Stimulated activated CD8-positive, alpha-beta memory T cell treated with anti-CD3 and anti-CD28 coated beads, Interleukin-7, amount 100 ng/mL, for 48 hours (primary cell): ENCODE measurements around the gene PRKCA.
"Not testable (repeated sequence)": the region's sequence is repeated elsewhere in the genome, so short reads cannot be mapped to it uniquely, and the experiment has no call there.

Experiments
- DNase-seq, 2 donors: peaks; one replicate each; pipeline ENCODE4 v3.0.0-alpha.2; 2020; ENCODE audit warnings: low read depth in 1 of 2; ENCODE audit errors: extremely low read depth in 1 of 2

Gene PRKCA

GRCh38 chr17:66451188-66452149 is 149.1 kb downstream of the PRKCA start:
- DNase-seq, result no peak

DNA sequence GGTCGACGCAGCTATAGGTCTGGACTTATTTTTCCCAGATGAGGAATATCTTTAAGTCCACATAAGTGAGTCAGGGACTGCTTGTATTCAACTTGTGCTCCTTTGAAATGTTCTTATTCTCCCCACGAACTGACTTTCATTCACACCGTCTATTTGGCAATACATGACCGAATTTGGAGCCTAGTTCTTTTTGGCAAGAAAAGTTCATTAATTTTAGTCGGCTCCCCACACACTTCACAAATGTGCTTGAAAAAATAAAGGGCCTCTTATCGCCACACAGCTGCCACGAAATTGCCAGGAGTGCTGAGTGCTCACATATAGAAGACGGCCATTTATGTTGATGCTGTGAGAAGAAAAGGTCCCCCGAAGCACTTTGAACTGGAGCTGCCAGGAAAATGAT is 152.6 kb downstream of the PRKCA start:
- DNase-seq, result no peak

DNA sequence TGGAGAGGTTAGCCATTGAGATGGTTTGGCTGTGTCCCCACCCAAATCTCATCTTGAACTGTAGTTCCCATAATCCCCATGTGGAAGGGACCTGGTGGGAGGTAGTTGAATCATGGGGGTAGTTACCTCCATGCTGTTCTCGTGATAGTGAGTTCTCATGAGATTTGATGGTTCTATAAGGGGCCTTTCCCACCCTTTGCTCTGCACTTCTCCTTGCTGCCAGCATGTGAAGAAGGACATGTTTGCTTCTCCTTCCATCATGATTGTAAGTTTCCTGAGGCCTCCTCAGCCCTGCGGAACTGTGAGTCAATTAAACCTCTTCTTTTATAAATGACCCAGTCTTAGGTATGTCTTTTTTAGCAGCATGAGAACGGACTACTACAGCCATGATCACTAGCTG is 155.1 kb downstream of the PRKCA start:
- not testable (repeated sequence) for DNase-seq

- no peak for DNase-seq
Measured at GRCh38 chr17:66458782-66459181, 156.4 kb downstream of the PRKCA start.

GRCh38 chr17:66459811-66460270 is 157.4 kb downstream of the PRKCA start:
- DNase-seq, result no peak

GRCh38 chr17:66460558-66460957 is 158.1 kb downstream of the PRKCA start:
- no peak for DNase-seq

DNA sequence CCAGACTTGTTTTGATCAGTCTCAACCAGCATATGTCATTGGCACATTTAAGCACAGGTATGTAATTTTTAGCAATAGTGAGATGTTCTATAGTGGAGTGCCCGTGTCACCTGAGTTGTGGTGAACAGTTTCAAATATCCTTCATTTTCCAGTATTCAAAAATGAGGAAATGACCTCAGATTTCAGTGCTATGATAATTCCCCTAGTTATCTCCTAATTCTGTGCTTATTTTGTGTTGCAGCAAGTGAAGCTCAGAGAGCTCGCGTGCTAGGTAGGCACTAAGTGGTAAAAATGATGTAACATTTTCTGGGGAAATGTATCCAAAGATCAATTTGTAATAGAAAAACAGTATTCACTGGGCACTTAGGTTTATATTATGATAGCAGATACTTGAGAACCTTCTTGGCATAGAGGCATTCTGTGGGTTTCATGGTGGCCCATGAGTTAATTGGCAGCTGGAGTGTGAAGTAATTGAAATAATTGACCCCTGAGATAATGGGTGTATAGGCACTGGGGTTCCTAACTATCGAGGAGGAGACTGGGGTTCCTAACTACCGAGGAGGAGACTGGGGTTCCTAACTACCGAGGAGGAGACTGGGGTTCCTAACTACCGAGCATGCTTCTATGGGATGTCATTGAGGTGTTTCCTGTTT is 159.1 kb downstream of the PRKCA start:
- no peak for DNase-seq

DNA sequence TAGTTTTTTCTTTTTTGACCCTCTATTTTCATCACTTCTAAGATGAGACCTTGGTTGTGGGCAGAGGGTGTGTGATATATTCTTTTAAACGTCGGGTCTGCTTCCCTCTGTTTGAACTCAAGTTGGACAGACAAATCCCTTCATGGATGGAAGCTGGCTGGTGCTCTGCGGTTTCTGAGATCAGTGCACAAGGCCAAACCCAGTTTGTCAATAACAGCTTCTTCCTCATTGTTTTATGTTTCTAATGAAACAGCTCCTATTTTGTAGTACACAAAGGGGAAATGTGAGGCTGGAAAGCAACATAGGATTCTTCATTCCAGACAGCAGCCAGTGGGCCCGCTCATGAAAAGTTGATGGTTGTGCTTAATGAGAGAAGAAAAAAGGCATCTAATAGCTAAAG is 159.6 kb downstream of the PRKCA start:
- no peak for DNase-seq

DNA sequence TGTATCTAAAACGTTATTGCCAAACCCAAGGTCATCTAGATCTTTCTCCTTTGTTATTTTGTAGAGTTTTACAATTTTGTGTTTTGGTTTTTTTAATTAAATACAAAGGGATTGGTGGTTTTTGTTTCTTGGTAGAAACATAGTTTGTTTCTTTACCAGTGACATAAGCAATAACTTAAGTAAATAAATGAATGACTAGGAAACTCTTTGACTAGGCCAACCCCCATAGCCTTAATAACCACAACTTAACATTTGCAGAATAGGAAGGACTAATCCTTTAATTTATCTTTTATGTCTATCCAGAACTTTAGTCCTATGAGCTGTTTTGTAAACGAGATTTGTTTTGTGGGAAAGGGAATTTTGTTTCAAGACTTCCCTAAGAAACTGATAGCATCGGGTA is 162.5 kb downstream of the PRKCA start:
- no peak for DNase-seq

GRCh38 chr17:66465701-66466100 is 163.3 kb downstream of the PRKCA start:
- no peak for DNase-seq

DNA sequence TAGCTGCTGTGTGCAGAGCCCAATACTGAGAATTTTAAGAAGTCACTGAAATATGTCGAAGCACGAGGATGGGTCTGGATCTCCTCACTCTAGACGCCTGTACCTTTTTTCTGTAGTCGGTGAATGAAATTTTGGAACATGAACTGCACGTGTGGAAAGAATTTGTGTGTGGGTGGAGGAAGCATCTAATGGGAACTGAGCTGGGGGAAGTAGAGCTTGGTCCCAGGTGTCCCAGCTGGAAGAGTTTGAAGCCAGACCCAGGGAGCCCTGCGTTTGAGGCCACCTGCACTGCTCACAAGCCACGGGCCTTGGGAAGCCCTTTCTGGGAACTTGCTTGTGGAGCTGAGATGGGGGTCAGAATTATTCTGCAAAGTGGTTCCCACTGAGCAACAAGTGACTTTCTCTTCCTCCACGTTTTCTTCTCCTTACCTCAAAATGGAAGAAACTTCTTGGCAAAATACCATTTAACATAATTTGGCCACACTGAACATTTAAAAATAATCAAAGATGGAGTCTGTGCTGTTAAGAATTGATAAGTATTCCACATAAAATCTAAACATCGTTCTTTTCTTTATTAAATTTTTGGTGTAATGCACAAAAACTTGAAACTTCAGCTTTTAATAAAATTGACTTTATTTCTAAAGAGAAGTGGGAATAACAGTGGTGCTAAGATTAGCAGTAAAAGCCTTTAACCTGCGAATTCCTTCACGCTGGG is 163.8 kb downstream of the PRKCA start:
- DNase-seq, result no peak

DNA sequence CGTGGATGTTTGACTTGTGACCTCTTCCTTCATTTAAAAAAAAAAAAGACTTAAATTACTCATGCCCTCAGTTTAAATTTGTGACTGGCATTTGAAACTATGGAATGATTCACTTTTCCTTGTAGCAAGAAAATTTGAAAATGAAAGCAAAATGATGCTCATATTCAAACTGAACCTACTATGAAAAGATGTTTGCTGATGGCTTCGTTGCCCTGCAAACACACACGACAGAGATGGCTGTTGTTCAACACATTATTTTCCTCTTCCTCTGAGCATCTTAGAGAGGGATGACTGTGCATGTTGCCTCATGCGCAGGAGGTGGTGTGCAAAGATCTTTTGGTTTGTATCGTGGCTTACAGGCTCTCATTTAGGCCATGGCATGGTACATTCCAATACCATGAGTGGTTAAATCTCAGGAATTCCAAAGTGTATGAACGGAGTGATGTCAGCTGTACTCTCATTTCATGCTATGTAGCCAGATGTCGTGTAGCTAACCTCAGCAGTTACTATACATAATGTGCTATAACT is 164.5 kb downstream of the PRKCA start:
- peak in 1 of 2 donors; percentile 68 for DNase-seq

GRCh38 chr17:66467766-66468165 is 165.4 kb downstream of the PRKCA start:
- no peak for DNase-seq

- DNase-seq, result no peak
Measured at GRCh38 chr17:66468241-66469087, 166.1 kb downstream of the PRKCA start.

DNA sequence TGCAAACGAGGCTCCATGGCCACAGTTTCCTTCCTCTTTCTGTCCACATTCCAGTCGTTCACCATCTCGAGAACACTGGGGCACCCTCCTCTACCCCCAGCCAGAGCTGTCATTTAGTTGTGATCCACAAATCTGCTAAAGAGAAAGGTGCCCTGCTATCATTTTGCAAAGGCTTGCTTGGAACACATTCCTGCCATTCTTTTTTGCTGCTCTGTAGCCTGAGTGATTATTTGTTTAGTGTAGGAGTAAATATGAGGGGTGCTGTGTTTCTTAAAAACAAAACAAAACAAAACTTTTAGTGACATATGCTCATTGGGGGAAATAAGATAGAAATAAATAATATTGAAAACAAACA is 166.7 kb downstream of the PRKCA start:
- no peak for DNase-seq

DNA sequence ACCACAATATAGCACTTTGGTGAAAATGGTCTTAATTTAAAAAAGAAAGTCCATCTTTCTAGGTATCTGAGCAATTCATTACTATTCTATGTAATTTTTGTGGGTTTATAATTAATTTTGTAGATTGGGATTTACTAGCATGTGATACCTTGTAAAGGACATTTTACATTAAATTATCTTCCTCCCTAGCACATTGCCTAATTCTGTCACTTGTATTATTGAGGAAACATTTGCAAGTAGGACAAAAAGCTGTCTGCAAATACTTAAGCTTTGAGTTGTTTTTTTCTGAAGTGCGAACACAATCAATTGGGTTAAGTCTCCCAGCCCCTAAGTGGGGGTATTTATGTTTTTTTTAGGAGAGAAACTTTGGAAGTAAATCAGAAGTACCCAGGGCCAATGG is 167.0 kb downstream of the PRKCA start:
- DNase-seq, result no peak

DNA sequence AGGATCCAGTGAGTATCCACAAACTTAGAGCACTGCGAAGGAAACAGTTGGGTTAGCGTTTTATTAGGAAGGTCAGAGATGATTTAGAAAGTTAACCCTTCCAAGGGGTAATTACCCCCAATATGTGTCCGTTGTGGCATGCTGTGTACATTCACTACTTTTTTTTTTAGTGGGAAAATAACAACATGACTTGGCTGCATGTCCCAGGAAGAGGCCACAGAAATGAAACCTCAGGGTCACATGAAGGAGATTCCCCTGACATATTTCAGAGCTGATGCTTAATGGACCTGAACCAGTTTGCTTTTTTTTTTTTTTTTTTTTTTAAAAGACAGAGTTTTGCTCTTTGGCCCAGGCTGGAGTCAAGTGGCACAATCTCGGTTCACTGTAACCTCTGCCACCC is 167.5 kb downstream of the PRKCA start:
- no peak for DNase-seq

DNA sequence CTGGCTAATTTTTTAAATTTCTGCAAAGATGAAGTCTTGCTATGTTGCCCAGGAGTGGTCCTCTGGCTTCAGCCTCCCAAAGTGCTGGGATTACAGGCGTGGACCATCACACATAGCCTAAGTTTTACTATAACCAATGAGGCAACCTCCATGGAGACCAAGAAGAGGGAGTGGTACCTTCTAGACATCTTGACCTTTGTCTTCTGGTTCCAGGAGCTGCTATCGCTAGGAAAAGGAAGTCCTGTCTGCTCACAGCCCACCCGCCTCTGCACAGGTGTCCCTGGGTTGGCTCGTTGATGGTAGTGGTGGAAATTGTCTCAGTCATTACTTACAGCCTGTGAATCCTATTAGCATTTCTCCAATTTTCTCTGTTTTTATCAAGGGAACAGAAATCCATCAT is 169.7 kb downstream of the PRKCA start:
- no peak for DNase-seq

GRCh38 chr17:66474258-66474657 is 171.8 kb downstream of the PRKCA start:
- DNase-seq, result no peak

DNA sequence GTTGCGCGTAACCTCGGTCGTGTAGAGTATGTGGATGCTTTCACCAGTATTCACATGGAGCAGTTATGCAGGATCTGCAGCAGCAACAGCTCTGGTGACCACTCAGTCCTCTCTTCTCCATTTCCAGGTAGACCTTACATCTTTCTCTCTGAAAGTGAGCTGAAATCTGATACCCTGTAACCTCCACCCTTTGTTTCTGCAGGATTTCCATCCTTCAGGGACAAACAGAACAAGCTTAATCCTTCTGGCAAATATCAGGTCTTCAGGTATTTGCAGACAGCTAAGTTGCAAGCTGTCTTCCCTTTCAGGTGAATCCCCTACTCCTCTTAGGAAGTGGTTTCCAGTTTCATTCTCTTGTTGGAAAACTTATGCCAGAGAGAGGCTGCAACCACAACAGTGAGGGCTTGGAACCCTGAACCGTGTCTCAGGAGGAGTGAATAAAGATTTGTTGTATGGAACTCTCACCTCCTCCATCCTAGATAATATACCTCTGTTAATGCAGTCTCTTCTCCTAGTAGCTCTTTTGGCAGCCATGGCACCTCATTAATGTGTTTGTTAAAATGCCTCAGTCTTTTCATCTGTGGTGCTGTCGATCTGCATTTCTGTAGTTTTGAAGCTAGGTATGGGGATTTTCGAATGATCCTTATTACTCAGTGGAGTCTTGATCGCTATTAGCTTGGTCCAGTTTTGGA is 172.5 kb downstream of the PRKCA start:
- no peak for DNase-seq
